Vagina (tissue), 2 donors: ENCODE measurements around the gene DDX60. TPM values are rescaled to one million over a fixed set of nuclear protein-coding genes. Genes with fewer than 3 reads are reported as not detected.

ENCODE experiments used
- DNase-seq, 2 donors: peaks; one replicate each; pipeline ENCODE4 v3.0.0-alpha.2; 2017; ENCODE audit errors: extremely low spot score in 2 of 2
- H3K27ac ChIP-seq: fragments of 200-600 bp; sonication (generic); one replicate; pipeline ENCODE4 v1.5.1; 2019
- H3K27me3 ChIP-seq: fragments of 200-600 bp; sonication (generic); one replicate; pipeline ENCODE4 v1.5.1; 2019
- H3K36me3 ChIP-seq, 2 donors: fragments of 200-600 bp; sonication (generic); one replicate each; pipeline ENCODE4 v1.5.1; 2017 to 2019
- H3K4me1 ChIP-seq: fragments of 200-600 bp; sonication (generic); one replicate; pipeline ENCODE4 v1.5.1; 2019
- H3K4me3 ChIP-seq, 2 donors: fragments of 200-600 bp; sonication (generic); 1 replicate in 1 of 2; 2 replicates in 1 of 2; pipeline ENCODE4 v1.5.1; 2016 to 2019
- H3K9me3 ChIP-seq: fragments of 200-600 bp; sonication (generic); one replicate; pipeline ENCODE4 v1.5.1; 2019
- CTCF ChIP-seq, 3 experiments: fragments of 450-650 bp in 2 of 3; fragments of 200-600 bp in 1 of 3; sonication (generic) in 1 of 3; IDR thresholded peaks; one replicate each; pipeline ENCODE4 v1.5.1; 2017 to 2019; ENCODE audit warnings: antibody characterized with exemption in 3 of 3, mild to moderate bottlenecking in 2 of 3, moderate library complexity in 2 of 3
- POLR2A ChIP-seq, 2 donors: fragments of 450-650 bp; IDR thresholded peaks; one replicate each; pipeline ENCODE4 v1.6.1; 2017; ENCODE audit warnings: antibody characterized with exemption in 2 of 2, mild to moderate bottlenecking in 2 of 2, moderate library complexity in 2 of 2
- POLR2AphosphoS5 ChIP-seq, 2 donors: sonication (generic); formaldehyde crosslinking; IDR thresholded peaks; one replicate each; pipeline ENCODE4 v1.9.0; 2017; ENCODE audit warnings: antibody characterized with exemption in 2 of 2, mild to moderate bottlenecking in 2 of 2, low read depth in 1 of 2; ENCODE audit not compliant: insufficient read depth in 1 of 2
- intact Hi-C: fragments of 100-400 bp; cut with DNase I; formaldehyde crosslinking; loops from one replicate; pipeline ENCODE4 v1.15.1; 2023
- total RNA-seq: library from RNA; depleted of rRNA; stranded (reverse); fragments of >200 nt; gene quantifications from one replicate; pipeline ENCODE4 v1.2.3, GENCODE V29; 2016

Gene DDX60, protein sequence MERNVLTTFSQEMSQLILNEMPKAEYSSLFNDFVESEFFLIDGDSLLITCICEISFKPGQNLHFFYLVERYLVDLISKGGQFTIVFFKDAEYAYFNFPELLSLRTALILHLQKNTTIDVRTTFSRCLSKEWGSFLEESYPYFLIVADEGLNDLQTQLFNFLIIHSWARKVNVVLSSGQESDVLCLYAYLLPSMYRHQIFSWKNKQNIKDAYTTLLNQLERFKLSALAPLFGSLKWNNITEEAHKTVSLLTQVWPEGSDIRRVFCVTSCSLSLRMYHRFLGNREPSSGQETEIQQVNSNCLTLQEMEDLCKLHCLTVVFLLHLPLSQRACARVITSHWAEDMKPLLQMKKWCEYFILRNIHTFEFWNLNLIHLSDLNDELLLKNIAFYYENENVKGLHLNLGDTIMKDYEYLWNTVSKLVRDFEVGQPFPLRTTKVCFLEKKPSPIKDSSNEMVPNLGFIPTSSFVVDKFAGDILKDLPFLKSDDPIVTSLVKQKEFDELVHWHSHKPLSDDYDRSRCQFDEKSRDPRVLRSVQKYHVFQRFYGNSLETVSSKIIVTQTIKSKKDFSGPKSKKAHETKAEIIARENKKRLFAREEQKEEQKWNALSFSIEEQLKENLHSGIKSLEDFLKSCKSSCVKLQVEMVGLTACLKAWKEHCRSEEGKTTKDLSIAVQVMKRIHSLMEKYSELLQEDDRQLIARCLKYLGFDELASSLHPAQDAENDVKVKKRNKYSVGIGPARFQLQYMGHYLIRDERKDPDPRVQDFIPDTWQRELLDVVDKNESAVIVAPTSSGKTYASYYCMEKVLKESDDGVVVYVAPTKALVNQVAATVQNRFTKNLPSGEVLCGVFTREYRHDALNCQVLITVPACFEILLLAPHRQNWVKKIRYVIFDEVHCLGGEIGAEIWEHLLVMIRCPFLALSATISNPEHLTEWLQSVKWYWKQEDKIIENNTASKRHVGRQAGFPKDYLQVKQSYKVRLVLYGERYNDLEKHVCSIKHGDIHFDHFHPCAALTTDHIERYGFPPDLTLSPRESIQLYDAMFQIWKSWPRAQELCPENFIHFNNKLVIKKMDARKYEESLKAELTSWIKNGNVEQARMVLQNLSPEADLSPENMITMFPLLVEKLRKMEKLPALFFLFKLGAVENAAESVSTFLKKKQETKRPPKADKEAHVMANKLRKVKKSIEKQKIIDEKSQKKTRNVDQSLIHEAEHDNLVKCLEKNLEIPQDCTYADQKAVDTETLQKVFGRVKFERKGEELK (N-terminal part only)
- 7.4 TPM for total RNA-seq

GRCh38 chr4:168318266-168318895, at the start of gene DDX60:
DDX60 (minus strand) TSS chr4:168318752; CDS start chr4:168311259, 7,493 bp downstream.
- H3K36me3 ChIP-seq, result no peaks in the 10 kb centered on the region
- peak in 1 of 2 donors; percentile 90 for DNase-seq
- H3K27me3 ChIP-seq, result no peaks in the 10 kb centered on the region
- TF ChIP-seq POLR2A (IDR thresholded peaks at IDR 0.05) (no peak), CTCF (IDR thresholded peaks at IDR 0.05) (peak; percentile 6 to 34 (median 25)), POLR2AphosphoS5 (IDR thresholded peaks at IDR 0.05; ENCODE audit: insufficient read depth in 1 of 2, low read depth in 1 of 2) (peak; percentile 55 to 90)
- intact Hi-C loops, result no loop called here
- H3K4me3 ChIP-seq, result peak within 1 kb of the TSS; percentile 59 to 90
- H3K27ac ChIP-seq, result peak within 1 kb of the TSS; percentile 98
- H3K9me3 ChIP-seq, result no peaks in the 10 kb centered on the region
- H3K4me1 ChIP-seq, result peaks cover 18% of the 10 kb centered on the region

GRCh38 chr4:168367065-168367464, 48.5 kb upstream of the DDX60 start:
- TF ChIP-seq CTCF (IDR thresholded peaks at IDR 0.05), result no peak
- no peak for TF ChIP-seq POLR2A (IDR thresholded peaks at IDR 0.05)
- no peak for TF ChIP-seq POLR2AphosphoS5 (IDR thresholded peaks at IDR 0.05; ENCODE audit: insufficient read depth in 1 of 2, low read depth in 1 of 2)
- no peaks in the 10 kb centered on the region for H3K36me3 ChIP-seq
- intact Hi-C loops, result no loop called here
- H3K27me3 ChIP-seq, result no peaks in the 10 kb centered on the region
- H3K4me1 ChIP-seq, result no peaks in the 10 kb centered on the region
- no peak overlapping the region for H3K27ac ChIP-seq
- H3K4me3 ChIP-seq, result no peak overlapping the region
- no peaks in the 10 kb centered on the region for H3K9me3 ChIP-seq
- DNase-seq, result no peak

- Histone ChIP-seq H3K9me3 (no peaks in the 10 kb centered on the region), H3K4me3 (no peak overlapping the region), H3K36me3 (peaks cover 0 to 10% of the 10 kb centered on the region in 2 donors), H3K4me1 (no peaks in the 10 kb centered on the region), H3K27ac (no peak overlapping the region), H3K27me3 (no peaks in the 10 kb centered on the region)
- TF ChIP-seq POLR2AphosphoS5 (IDR thresholded peaks at IDR 0.05; ENCODE audit: insufficient read depth in 1 of 2, low read depth in 1 of 2) (no peak), CTCF (IDR thresholded peaks at IDR 0.05) (no peak), POLR2A (IDR thresholded peaks at IDR 0.05) (no peak)
- intact Hi-C loops, result no loop called here
- no peak for DNase-seq
Measured at GRCh38 chr4:168362025-168362401, 43.5 kb upstream of the DDX60 start.

DNA sequence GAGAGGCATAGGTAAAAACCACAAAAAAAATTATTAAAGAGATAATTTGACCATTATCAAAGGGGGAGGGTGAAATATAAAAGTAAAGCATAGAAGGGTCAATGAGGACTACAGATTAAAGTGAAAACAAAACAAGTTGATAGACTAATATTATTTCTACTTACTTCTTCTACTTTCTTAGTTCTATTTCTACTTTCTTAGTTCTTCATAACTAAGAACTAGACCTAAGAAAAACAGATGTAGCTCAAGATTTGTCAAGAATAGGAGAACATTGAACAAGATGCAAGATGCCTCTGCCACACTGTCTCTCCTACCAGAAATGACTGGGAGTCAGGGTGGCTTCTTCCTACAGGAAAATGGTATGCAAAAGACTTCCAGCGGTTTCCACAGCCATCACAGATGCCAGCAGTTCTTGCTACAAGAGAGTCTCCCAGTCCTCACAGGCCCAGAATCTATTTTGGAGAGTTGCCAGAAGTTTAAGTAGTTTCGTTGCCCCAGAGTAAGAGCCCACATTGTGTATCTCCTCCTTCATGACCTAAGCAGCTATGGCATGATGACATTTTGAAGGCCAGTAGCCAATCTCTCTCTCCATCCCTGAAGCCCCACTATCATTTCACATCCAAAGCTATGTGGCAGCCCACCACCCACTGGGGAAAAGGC, 42.9 kb upstream of the DDX60 start:
- no peak for DNase-seq
- H3K36me3 ChIP-seq, result peaks cover 0 to 10% of the 10 kb centered on the region in 2 donors
- no peak overlapping the region for H3K27ac ChIP-seq
- intact Hi-C loops, result no loop called here
- H3K4me3 ChIP-seq, result no peak overlapping the region
- no peaks in the 10 kb centered on the region for H3K27me3 ChIP-seq
- H3K9me3 ChIP-seq, result no peaks in the 10 kb centered on the region
- H3K4me1 ChIP-seq, result no peaks in the 10 kb centered on the region
- no peak for TF ChIP-seq POLR2AphosphoS5 (IDR thresholded peaks at IDR 0.05; ENCODE audit: insufficient read depth in 1 of 2, low read depth in 1 of 2)
- no peak for TF ChIP-seq CTCF (IDR thresholded peaks at IDR 0.05)
- TF ChIP-seq POLR2A (IDR thresholded peaks at IDR 0.05), result no peak
